Measurements from ENCODE around the gene NMNAT2. TPM values are rescaled to one million over a fixed set of nuclear protein-coding genes. Genes with fewer than 3 reads are reported as not detected.

The NMNAT2 gene
- total RNA-seq, 4 donors from 2014 or later, result 0.10 to 0.29 (median 0.26) TPM; not detected in 1

- Histone ChIP-seq H3K36me3 (no peaks in the 10 kb centered on the region), H3K27ac (no peak overlapping the region), H3K4me3 (no peak overlapping the region), H3K27me3 (no peaks in the 10 kb centered on the region), H3K4me1 (peaks cover 12 to 17% of the 10 kb centered on the region in 2 donors), H3K9me3 (no peaks in the 10 kb centered on the region)
- in situ Hi-C loops (cut with MboI; ENCODE audit: low sequenced_read_pairs in 4 of 4), result loop anchor here in 3 of 4 donors (10.0 to 25.0 kb wide), 3 partner anchors 97 to 269 kb away; partner anchors contain the start of gene SHCBP1L (in 2 of the 3)
- intact Hi-C loops (cut with DNase I; ENCODE audit: low total_unique reads), result loop anchor here (5.0 kb wide), 1 partner anchor 84 kb away; no protein-coding TSS in a partner anchor
- DNase-seq (no peak), ATAC-seq (no peak)
- TF ChIP-seq POLR2A (IDR thresholded peaks at IDR 0.05) (no peak), CTCF (IDR thresholded peaks at IDR 0.05 in 4 of 5, conservative IDR thresholded peaks at IDR 0.05 in 1 of 5) (no peak)
These were observed 186.6 kb downstream of the NMNAT2 start for GRCh38 chr1:183231545-183231944.

- in situ Hi-C loops (cut with MboI; ENCODE audit: low sequenced_read_pairs in 4 of 4) (loop anchor here in 3 of 4 donors (10.0 to 25.0 kb wide), 3 partner anchors 96 to 268 kb away; partner anchors contain the start of gene SHCBP1L (in 2 of the 3)), intact Hi-C loops (cut with DNase I; ENCODE audit: low total_unique reads) (loop anchor here (5.0 kb wide), 1 partner anchor 83 kb away; no protein-coding TSS in a partner anchor)
- Histone ChIP-seq H3K27me3 (no peaks in the 10 kb centered on the region), H3K27ac (no peak overlapping the region), H3K4me1 (peaks cover 12 to 14% of the 10 kb centered on the region in 2 donors), H3K4me3 (no peak overlapping the region), H3K9me3 (no peaks in the 10 kb centered on the region), H3K36me3 (no peaks in the 10 kb centered on the region)
- ATAC-seq, result no peak
- TF ChIP-seq POLR2A (IDR thresholded peaks at IDR 0.05) (no peak), CTCF (IDR thresholded peaks at IDR 0.05 in 4 of 5, conservative IDR thresholded peaks at IDR 0.05 in 1 of 5) (no peak)
- DNase-seq, result no peak
These were observed 187.8 kb downstream of the NMNAT2 start for GRCh38 chr1:183230413-183230812.

- in situ Hi-C loops (cut with MboI; ENCODE audit: low sequenced_read_pairs in 4 of 4), result loop anchor here in 2 of 4 donors (25.0 kb wide), 1 partner anchor 266 kb away; the partner anchor contains the start of gene SHCBP1L (in 2 of the 2)
- ATAC-seq, result no peak
- no peaks in the 10 kb centered on the region for H3K36me3 ChIP-seq
These were observed 189.6 kb downstream of the NMNAT2 start for GRCh38 chr1:183228347-183229220.

More at GRCh38 chr1:183228347-183229220, 189.6 kb downstream of the NMNAT2 start:
- TF ChIP-seq CTCF (IDR thresholded peaks at IDR 0.05 in 4 of 5, conservative IDR thresholded peaks at IDR 0.05 in 1 of 5), result no peak
- TF ChIP-seq POLR2A (IDR thresholded peaks at IDR 0.05), result no peak
- peaks cover 0 to 3% of the 10 kb centered on the region in 2 donors for H3K4me1 ChIP-seq
- H3K27ac ChIP-seq, result no peak overlapping the region
- intact Hi-C loops (cut with DNase I; ENCODE audit: low total_unique reads), result no loop called here
- H3K27me3 ChIP-seq, result no peaks in the 10 kb centered on the region
- no peak for DNase-seq
- no peak overlapping the region for H3K4me3 ChIP-seq
- no peaks in the 10 kb centered on the region for H3K9me3 ChIP-seq
